Ectodermal cell (in vitro differentiated cells): Measurements from ENCODE around the gene CHKA. TPM values are rescaled to one million over a fixed set of nuclear protein-coding genes. Genes with fewer than 3 reads are reported as not detected.

ENCODE experiments used
- H3K27ac ChIP-seq: 2 replicates; pipeline ENCODE4 v1.7.0; 2013; ENCODE audit warnings: mild to moderate bottlenecking, low read depth, low read length; ENCODE audit not compliant: insufficient read depth, poor library complexity, severe bottlenecking
- H3K27me3 ChIP-seq: 2 replicates; pipeline ENCODE4 v1.7.0; 2013; ENCODE audit warnings: mild to moderate bottlenecking, low read length; ENCODE audit not compliant: insufficient read depth, control insufficient read depth, poor library complexity, severe bottlenecking
- H3K36me3 ChIP-seq: one replicate; pipeline ENCODE4 v1.7.0; 2013; ENCODE audit warnings: low read length; ENCODE audit not compliant: control insufficient read depth, insufficient read depth
- H3K4me1 ChIP-seq: one replicate; pipeline ENCODE4 v1.7.0; 2013; ENCODE audit warnings: low read length; ENCODE audit not compliant: control insufficient read depth, insufficient read depth
- H3K4me3 ChIP-seq: 2 replicates; pipeline ENCODE4 v1.7.0; 2013; ENCODE audit warnings: low read depth, low read length, control low read depth; ENCODE audit not compliant: insufficient read depth
- H3K9me3 ChIP-seq: 2 replicates; pipeline ENCODE4 v1.7.0; 2013; ENCODE audit warnings: mild to moderate bottlenecking, low read length, moderate library complexity; ENCODE audit not compliant: control insufficient read depth
- WGBS, 2 experiments: methylation state at CpG; one replicate each; pipeline ENCODE4 v1.1.7; 2013; ENCODE audit warnings: missing lambda C conversion rate in 2 of 2; 5-methylcytosine and 5-hydroxymethylcytosine counted together
- polyA plus RNA-seq, 4 experiments: library from polyadenylated mRNA; stranded (reverse); fragments of 50-300 nt; gene quantifications; one replicate each; pipeline ENCODE4 v1.2.3, GENCODE V29; 2013

The CHKA gene
- 53.2 TPM for polyA plus RNA-seq (2013, experiment 1 of 4)
- 54.4 TPM for polyA plus RNA-seq (2013, experiment 2 of 4)
- polyA plus RNA-seq (2013, experiment 3 of 4): 34.0 TPM
- polyA plus RNA-seq (2013, experiment 4 of 4): 34.7 TPM

- peak within 1 kb of the TSS; percentile 75 for H3K4me3 ChIP-seq
- no peaks in the 10 kb centered on the region for H3K36me3 ChIP-seq
- no peaks in the 10 kb centered on the region for H3K9me3 ChIP-seq
- peak within 1 kb of the TSS; percentile 90 for H3K27ac ChIP-seq
- H3K27me3 ChIP-seq: no peaks in the 10 kb centered on the region
- 0% methylated on average over 107 of the region's 107 CpGs for whole genome bisulfite sequencing, 2 experiments
- peaks cover 6% of the 10 kb centered on the region for H3K4me1 ChIP-seq
Measured at GRCh38 chr11:68121067-68121899, at the start of gene CHKA. CHKA (minus strand) TSS chr11:68121388; CDS start chr11:68121177, 211 bp downstream.

GRCh38 chr11:68169442-68169841 is 48.3 kb upstream of the CHKA start:
- H3K27ac ChIP-seq: no peak overlapping the region
- H3K27me3 ChIP-seq: no peaks in the 10 kb centered on the region
- no peaks in the 10 kb centered on the region for H3K9me3 ChIP-seq
- H3K4me1 ChIP-seq: no peaks in the 10 kb centered on the region
- peaks cover 65% of the 10 kb centered on the region for H3K36me3 ChIP-seq
- H3K4me3 ChIP-seq: no peak overlapping the region

- no peak overlapping the region for H3K27ac ChIP-seq
- no peak overlapping the region for H3K4me3 ChIP-seq
- H3K4me1 ChIP-seq: no peaks in the 10 kb centered on the region
- H3K36me3 ChIP-seq: peaks cover 57% of the 10 kb centered on the region
- no peaks in the 10 kb centered on the region for H3K27me3 ChIP-seq
- H3K9me3 ChIP-seq: no peaks in the 10 kb centered on the region
- WGBS, 2 experiments: 94 to 97% methylated on average over 5 of the region's 5 CpGs
Measured at GRCh38 chr11:68168694-68169093, 47.5 kb upstream of the CHKA start.

- Histone ChIP-seq H3K4me1 (no peaks in the 10 kb centered on the region), H3K36me3 (peaks cover 54% of the 10 kb centered on the region), H3K4me3 (no peak overlapping the region), H3K27ac (no peak overlapping the region), H3K9me3 (no peaks in the 10 kb centered on the region), H3K27me3 (no peaks in the 10 kb centered on the region)
- WGBS, 2 experiments: 88 to 95% methylated on average over 6 of the region's 6 CpGs
Measured at GRCh38 chr11:68167474-68167873, 46.3 kb upstream of the CHKA start.

GRCh38 chr11:68166969-68167368 is 45.8 kb upstream of the CHKA start:
- no peak overlapping the region for H3K4me3 ChIP-seq
- no peaks in the 10 kb centered on the region for H3K27me3 ChIP-seq
- no peak overlapping the region for H3K27ac ChIP-seq
- peaks cover 52% of the 10 kb centered on the region for H3K36me3 ChIP-seq
- H3K9me3 ChIP-seq: no peaks in the 10 kb centered on the region
- no peaks in the 10 kb centered on the region for H3K4me1 ChIP-seq
- 94% methylated on average over 3 of the region's 4 CpGs for WGBS, 2 experiments

GRCh38 chr11:68165601-68166000 is 44.4 kb upstream of the CHKA start:
- H3K36me3 ChIP-seq: peaks cover 43% of the 10 kb centered on the region
- peaks cover 3% of the 10 kb centered on the region for H3K4me1 ChIP-seq
- 96% methylated on average over 4 of the region's 4 CpGs for WGBS, 2 experiments
- no peaks in the 10 kb centered on the region for H3K27me3 ChIP-seq
- no peak overlapping the region for H3K4me3 ChIP-seq
- H3K9me3 ChIP-seq: no peaks in the 10 kb centered on the region
- no peak overlapping the region for H3K27ac ChIP-seq

GRCh38 chr11:68164437-68164836 is 43.2 kb upstream of the CHKA start:
- no peaks in the 10 kb centered on the region for H3K27me3 ChIP-seq

GRCh38 chr11:68163691-68164090 is 42.5 kb upstream of the CHKA start:
- H3K27ac ChIP-seq: no peak overlapping the region
- peaks cover 18% of the 10 kb centered on the region for H3K4me1 ChIP-seq
- H3K4me3 ChIP-seq: no peak overlapping the region
- no peaks in the 10 kb centered on the region for H3K27me3 ChIP-seq
- WGBS, 2 experiments: 90 to 91% methylated on average over 11 of the region's 11 CpGs
- no peaks in the 10 kb centered on the region for H3K9me3 ChIP-seq
- H3K36me3 ChIP-seq: peaks cover 31% of the 10 kb centered on the region

More at GRCh38 chr11:68164437-68164836, 43.2 kb upstream of the CHKA start:
- H3K36me3 ChIP-seq: peaks cover 34% of the 10 kb centered on the region
- H3K9me3 ChIP-seq: no peaks in the 10 kb centered on the region
- WGBS, 2 experiments: 91 to 94% methylated on average over 2 of the region's 2 CpGs
- no peak overlapping the region for H3K4me3 ChIP-seq
- H3K4me1 ChIP-seq: peaks cover 15% of the 10 kb centered on the region
- no peak overlapping the region for H3K27ac ChIP-seq

GRCh38 chr11:68160100-68160695 is 39.0 kb upstream of the CHKA start:
- 84 to 85% methylated on average over 7 of the region's 7 CpGs for WGBS, 2 experiments
- H3K36me3 ChIP-seq: peaks cover 3% of the 10 kb centered on the region
- H3K4me1 ChIP-seq: peaks cover 24% of the 10 kb centered on the region
- H3K27me3 ChIP-seq: no peaks in the 10 kb centered on the region
- H3K4me3 ChIP-seq: no peak overlapping the region
- no peak overlapping the region for H3K27ac ChIP-seq
- H3K9me3 ChIP-seq: no peaks in the 10 kb centered on the region

- Histone ChIP-seq H3K9me3 (no peaks in the 10 kb centered on the region), H3K4me3 (no peak overlapping the region), H3K27ac (peak overlapping the region; percentile 9), H3K27me3 (no peaks in the 10 kb centered on the region), H3K36me3 (peaks cover 3% of the 10 kb centered on the region), H3K4me1 (peaks cover 24% of the 10 kb centered on the region)
- 93% methylated on average over 5 of the region's 6 CpGs for WGBS, 2 experiments
Measured at GRCh38 chr11:68159665-68160064, 38.5 kb upstream of the CHKA start.
